ENCODE results near the gene DIP2B. TPM values are rescaled to one million over a fixed set of nuclear protein-coding genes. Genes with fewer than 3 reads are reported as not detected.

DIP2B gene
- total and polyA plus RNA-seq, 9 donors: 7.2 to 33.3 (median 19.2) TPM

DNA sequence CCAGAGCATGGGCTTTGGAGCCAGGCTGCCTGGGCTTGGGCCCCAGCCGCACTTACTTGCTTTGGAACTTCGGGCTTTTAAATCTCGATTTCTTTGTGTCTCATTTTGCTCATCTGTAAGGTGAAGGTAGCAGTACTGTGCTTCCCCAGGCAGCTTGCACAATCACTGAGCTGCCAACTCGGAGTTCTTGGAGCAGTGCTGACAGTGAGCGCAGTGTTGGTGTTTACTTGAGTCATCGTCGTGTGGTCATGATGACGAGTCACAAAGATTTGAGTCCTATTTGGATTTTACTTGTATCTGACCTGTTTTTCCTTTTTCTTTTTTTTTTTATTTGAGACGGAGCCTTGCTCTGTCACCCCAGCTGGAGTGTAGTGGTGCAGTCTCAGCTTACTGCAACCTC is 227.8 kb downstream of the DIP2B start:
- H3K4me3 ChIP-seq: no peak overlapping the region
- intact Hi-C loops (cut with DNase I): no loop called here
- H3K4me1 ChIP-seq (ENCODE audit: insufficient read depth): no peaks in the 10 kb centered on the region
- no peaks in the 10 kb centered on the region for H3K9me3 ChIP-seq
- WGBS, 3 donors: 84 to 93% (median 92%) methylated on average over 9 of the region's 9 CpGs
- no peak overlapping the region for H3K27ac ChIP-seq
- no peak for DNase-seq
- no peaks in the 10 kb centered on the region for H3K27me3 ChIP-seq
- TF ChIP-seq EP300 (IDR thresholded peaks at IDR 0.05) (no peak), POLR2A (IDR thresholded peaks at IDR 0.05) (no peak), CTCF (IDR thresholded peaks at IDR 0.05) (no peak)
- no peaks in the 10 kb centered on the region for H3K36me3 ChIP-seq

DNA sequence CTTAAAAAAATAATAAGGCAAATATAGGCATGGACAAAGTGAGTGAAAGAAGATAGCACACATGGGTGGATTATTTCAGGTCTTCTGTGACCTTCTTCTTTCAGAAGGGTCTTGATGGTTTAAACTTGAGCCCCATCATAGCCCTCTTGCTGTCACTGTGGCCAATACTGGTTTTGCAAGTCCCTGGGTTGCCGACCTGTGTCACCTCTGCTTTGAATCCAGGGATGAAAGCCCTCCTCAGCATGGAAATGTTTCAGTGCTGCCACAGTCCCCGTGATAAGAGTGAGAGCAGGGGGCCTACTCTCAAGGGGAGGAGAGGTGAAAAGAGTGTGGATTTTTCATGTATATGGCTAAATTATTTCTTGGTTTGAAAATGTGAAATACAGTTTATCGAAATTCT is 228.9 kb downstream of the DIP2B start:
- no peaks in the 10 kb centered on the region for H3K36me3 ChIP-seq
- H3K27me3 ChIP-seq: no peaks in the 10 kb centered on the region
- H3K9me3 ChIP-seq: no peaks in the 10 kb centered on the region
- no peak for DNase-seq
- no peak overlapping the region for H3K4me3 ChIP-seq
- TF ChIP-seq EP300 (IDR thresholded peaks at IDR 0.05): no peak
- no peak for TF ChIP-seq POLR2A (IDR thresholded peaks at IDR 0.05)
- no peak for TF ChIP-seq CTCF (IDR thresholded peaks at IDR 0.05)
- no peaks in the 10 kb centered on the region for H3K4me1 ChIP-seq (ENCODE audit: insufficient read depth)
- WGBS, 3 donors: 80 to 90% (median 88%) methylated on average over 3 of the region's 3 CpGs
- no peak overlapping the region for H3K27ac ChIP-seq
- intact Hi-C loops (cut with DNase I): no loop called here

DNA sequence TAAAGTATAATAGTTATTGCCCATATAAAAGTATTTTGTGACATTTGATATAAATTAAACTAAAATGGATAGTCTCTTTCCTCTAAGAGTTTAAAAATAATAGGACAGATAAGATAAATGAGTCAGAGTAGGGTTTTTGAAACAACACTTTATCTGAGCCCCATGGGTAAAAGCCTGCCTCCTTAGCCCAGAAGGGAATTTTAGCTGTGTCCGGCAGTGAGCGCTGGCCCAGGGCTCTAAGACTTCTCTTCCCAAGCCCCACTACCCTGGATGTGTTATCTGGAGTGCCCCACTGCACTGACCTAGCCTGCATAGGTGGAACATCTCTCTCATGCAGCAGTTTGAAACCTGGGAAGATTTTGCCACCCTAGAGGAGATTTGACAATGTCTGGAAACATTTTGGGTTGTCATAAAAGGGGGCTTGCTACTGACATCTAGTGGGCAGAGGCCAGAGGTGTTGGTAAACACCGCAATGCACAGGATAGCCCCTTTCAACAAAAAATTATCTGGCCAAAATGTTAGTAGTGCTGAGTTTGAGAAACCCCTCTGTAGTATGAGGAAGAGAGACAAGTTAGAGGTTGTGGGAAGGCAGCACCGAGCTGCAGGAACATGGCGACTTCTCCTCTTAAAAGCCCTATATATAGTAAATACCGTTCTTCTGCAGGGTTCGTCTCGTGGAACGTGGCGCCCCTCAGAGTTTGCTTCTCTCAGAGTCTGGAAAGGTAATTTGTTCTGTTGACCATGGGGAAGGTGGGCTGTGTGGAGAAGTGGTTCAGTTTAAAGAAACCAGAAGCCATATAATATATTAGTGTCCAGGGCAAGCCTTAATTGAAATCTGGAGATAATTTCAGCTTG is 229.9 kb downstream of the DIP2B start:
- 72 to 77% (median 76%) methylated on average over 10 of the region's 10 CpGs for WGBS, 3 donors
- no peaks in the 10 kb centered on the region for H3K36me3 ChIP-seq
- TF ChIP-seq POLR2A (IDR thresholded peaks at IDR 0.05): no peak
- TF ChIP-seq CTCF (IDR thresholded peaks at IDR 0.05): peak in 1 of 3 donors; percentile 36
- TF ChIP-seq EP300 (IDR thresholded peaks at IDR 0.05): no peak
- no peak overlapping the region for H3K27ac ChIP-seq
- H3K4me1 ChIP-seq (ENCODE audit: insufficient read depth): no peaks in the 10 kb centered on the region
- intact Hi-C loops (cut with DNase I): no loop called here
- no peaks in the 10 kb centered on the region for H3K27me3 ChIP-seq
- no peaks in the 10 kb centered on the region for H3K9me3 ChIP-seq
- no peak overlapping the region for H3K4me3 ChIP-seq
- DNase-seq: no peak

GRCh38 chr12:50739611-50740010 is 234.8 kb downstream of the DIP2B start:
- no peaks in the 10 kb centered on the region for H3K36me3 ChIP-seq
- intact Hi-C loops (cut with DNase I): no loop called here
- WGBS, 3 donors: 91 to 95% (median 91%) methylated on average over 7 of the region's 7 CpGs

More at GRCh38 chr12:50739611-50740010, 234.8 kb downstream of the DIP2B start:
- H3K27ac ChIP-seq: no peak overlapping the region
- H3K4me3 ChIP-seq: no peak overlapping the region
- no peak for TF ChIP-seq POLR2A (IDR thresholded peaks at IDR 0.05)
- no peak for TF ChIP-seq CTCF (IDR thresholded peaks at IDR 0.05)
- TF ChIP-seq EP300 (IDR thresholded peaks at IDR 0.05): no peak
- no peaks in the 10 kb centered on the region for H3K4me1 ChIP-seq (ENCODE audit: insufficient read depth)
- no peaks in the 10 kb centered on the region for H3K27me3 ChIP-seq
- no peak for DNase-seq
- no peaks in the 10 kb centered on the region for H3K9me3 ChIP-seq

All from ovary (tissue), 9 donors.